MM.1S (cell line): Measurements from ENCODE around the gene AGAP1.

Source experiments
- DNase-seq: peaks from one replicate; pipeline ENCODE4 v3.0.0-alpha.2; 2015
- H2AFZ ChIP-seq: fragments of 300-600 bp; sonication (generic); 2 replicates; pipeline ENCODE4 v1.6.0; 2016; ENCODE audit warnings: antibody characterized with exemption, low read length
- H3F3A ChIP-seq: fragments of 300-600 bp; sonication (generic); 2 replicates; pipeline ENCODE4 v1.6.1; 2016; ENCODE audit warnings: mild to moderate bottlenecking, antibody characterized with exemption, low read length, moderate library complexity, mixed read lengths; ENCODE audit not compliant: insufficient read depth
- H3K27ac ChIP-seq: fragments of 300-600 bp; sonication (generic); 2 replicates; pipeline ENCODE4 v1.5.1; 2016; ENCODE audit warnings: mild to moderate bottlenecking, low read length
- H3K27me3 ChIP-seq: fragments of 300-600 bp; sonication (generic); replicated peaks from 2 replicates; pipeline ENCODE4 v1.6.0; 2016; ENCODE audit warnings: low read length; ENCODE audit not compliant: insufficient read depth
- H3K36me3 ChIP-seq: fragments of 300-600 bp; sonication (generic); replicated peaks from 2 replicates; pipeline ENCODE4 v1.6.1; 2016; ENCODE audit warnings: mild to moderate bottlenecking, low read length, mixed read lengths; ENCODE audit not compliant: insufficient read depth
- H3K4me1 ChIP-seq: fragments of 300-600 bp; sonication (generic); 2 replicates; pipeline ENCODE4 v1.6.1; 2016; ENCODE audit warnings: low read length, mixed read lengths
- H3K4me2 ChIP-seq: fragments of 300-600 bp; sonication (generic); 2 replicates; pipeline ENCODE4 v1.6.0; 2016; ENCODE audit warnings: low read depth, low read length
- H3K4me3 ChIP-seq: fragments of 300-600 bp; sonication (generic); 2 replicates; pipeline ENCODE4 v1.5.1; 2016; ENCODE audit warnings: low read length, mixed read lengths
- H3K79me2 ChIP-seq: fragments of 300-600 bp; sonication (generic); 2 replicates; pipeline ENCODE4 v1.6.1; 2016; ENCODE audit warnings: mixed run types, low read length, mixed read lengths
- H3K9ac ChIP-seq: fragments of 300-600 bp; sonication (generic); 2 replicates; pipeline ENCODE4 v1.6.1; 2016; ENCODE audit warnings: low read length, mixed read lengths
- H3K9me2 ChIP-seq: fragments of 300-600 bp; sonication (generic); replicated peaks from 2 replicates; pipeline ENCODE4 v1.6.1; 2016; ENCODE audit warnings: mild to moderate bottlenecking, low read length, mixed read lengths; ENCODE audit not compliant: insufficient read depth
- H3K9me3 ChIP-seq: fragments of 300-600 bp; sonication (generic); replicated peaks from 2 replicates; pipeline ENCODE4 v1.6.1; 2016; ENCODE audit warnings: mild to moderate bottlenecking, low read length, mixed read lengths; ENCODE audit not compliant: insufficient read depth
- H4K20me1 ChIP-seq: fragments of 300-600 bp; sonication (generic); 2 replicates; pipeline ENCODE4 v1.6.1; 2016; ENCODE audit warnings: mild to moderate bottlenecking, low read length, moderate library complexity, mixed read lengths; ENCODE audit not compliant: insufficient read depth
- CTCF ChIP-seq: fragments of 300-600 bp; sonication (generic); IDR thresholded peaks from 2 replicates; pipeline ENCODE4 v1.5.1; 2016; ENCODE audit warnings: antibody characterized with exemption, low read length, mixed read lengths
- EZH2 ChIP-seq: fragments of 300-600 bp; sonication (generic); optimal IDR thresholded peaks from 2 replicates; pipeline ENCODE3; 2017; ENCODE audit warnings: low read depth, mild to moderate bottlenecking, antibody characterized with exemption, low read length, mixed read lengths
- EZH2phosphoT487 ChIP-seq: fragments of 300-600 bp; sonication (generic); IDR thresholded peaks from 2 replicates; pipeline ENCODE4 v1.6.1; 2018; ENCODE audit warnings: antibody characterized with exemption, low read length

AGAP1 gene

GRCh38 chr2:235523021-235523420 lies 29.2 kb downstream of the AGAP1 start:
- Histone ChIP-seq H3K9me2 (no peaks in the 10 kb centered on the region), H3K27ac (no peak overlapping the region), H3K79me2 (peaks cover 94% of the 10 kb centered on the region), H2AFZ (no peak overlapping the region), H3K27me3 (no peaks in the 10 kb centered on the region), H3K4me3 (no peak overlapping the region), H3K4me1 (no peaks in the 10 kb centered on the region), H4K20me1 (peaks cover 3% of the 10 kb centered on the region; the same call in 1 of the 2 replicates), H3K9ac (no peak overlapping the region), H3K36me3 (no peaks in the 10 kb centered on the region), H3K9me3 (no peaks in the 10 kb centered on the region), H3K4me2 (no peak overlapping the region), H3F3A (no peaks in the 10 kb centered on the region)
- no peak for TF ChIP-seq EZH2phosphoT487
- TF ChIP-seq CTCF: no peak
- no peak for TF ChIP-seq EZH2
- no peak for DNase-seq

GRCh38 chr2:235523486-235524150 lies 29.8 kb downstream of the AGAP1 start:
- no peaks in the 10 kb centered on the region for H3F3A ChIP-seq
- H3K27me3 ChIP-seq: no peaks in the 10 kb centered on the region
- no peak for DNase-seq
- H4K20me1 ChIP-seq: peaks cover 3% of the 10 kb centered on the region; the same call in 1 of the 2 replicates
- H3K79me2 ChIP-seq: peaks cover 93% of the 10 kb centered on the region
- no peaks in the 10 kb centered on the region for H3K36me3 ChIP-seq
- no peak overlapping the region for H3K27ac ChIP-seq
- H3K4me1 ChIP-seq: no peaks in the 10 kb centered on the region
- no peaks in the 10 kb centered on the region for H3K9me3 ChIP-seq
- H3K9me2 ChIP-seq: no peaks in the 10 kb centered on the region
- H2AFZ ChIP-seq: no peak overlapping the region
- no peak overlapping the region for H3K4me3 ChIP-seq
- H3K4me2 ChIP-seq: no peak overlapping the region
- no peak overlapping the region for H3K9ac ChIP-seq
- TF ChIP-seq EZH2 (no peak), CTCF (no peak), EZH2phosphoT487 (no peak)

GRCh38 chr2:235526166-235526565 lies 32.3 kb downstream of the AGAP1 start:
- no peak overlapping the region for H3K27ac ChIP-seq
- no peaks in the 10 kb centered on the region for H3K9me2 ChIP-seq
- no peaks in the 10 kb centered on the region for H3K36me3 ChIP-seq
- peaks cover 7% of the 10 kb centered on the region; the same call in 1 of the 2 replicates for H4K20me1 ChIP-seq
- peaks cover 93% of the 10 kb centered on the region for H3K79me2 ChIP-seq
- no peaks in the 10 kb centered on the region for H3K9me3 ChIP-seq
- no peak overlapping the region for H3K4me3 ChIP-seq
- H3F3A ChIP-seq: no peaks in the 10 kb centered on the region
- H3K27me3 ChIP-seq: no peaks in the 10 kb centered on the region
- no peak for DNase-seq
- no peak overlapping the region for H3K9ac ChIP-seq
- no peak for TF ChIP-seq CTCF
- no peak for TF ChIP-seq EZH2
- no peak overlapping the region for H2AFZ ChIP-seq
- H3K4me2 ChIP-seq: no peak overlapping the region
- H3K4me1 ChIP-seq: no peaks in the 10 kb centered on the region
